Naive thymus-derived CD4-positive, alpha-beta T cell (primary cell): ENCODE data around the gene SLC6A18. TPM values are rescaled to one million over a fixed set of nuclear protein-coding genes. Genes with fewer than 3 reads are reported as not detected.
A peak's percentile ranks its signal among the peaks of the same experiment; 100 is the strongest.

Experiments used
- ATAC-seq: fragments of 150-1000 bp; cut with Tn5 transposase; 2 replicates; pipeline ENCODE4 v1.10.0; 2021; ENCODE audit warnings: mild to moderate bottlenecking, moderate library complexity
- CTCF ChIA-PET: fragments of 350-600 bp; sonication (Branson Sonifier 250); formaldehyde crosslinking; loops from one replicate; lab custom pipeline; 2021; ENCODE audit warnings: antibody characterized with exemption; lab: Charles Lee
- POLR2A ChIA-PET: fragments of 350-600 bp; sonication (Branson Sonifier 250); formaldehyde crosslinking; loops from one replicate; lab custom pipeline; 2021; ENCODE audit warnings: antibody characterized with exemption, inconsistent platforms; lab: Charles Lee
- DNase-seq, 9 donors: peaks; one replicate each; pipeline versions ENCODE4 v3.0.0 to v3.0.0-alpha.2; 2020 to 2022; ENCODE audit warnings: mixed read lengths in 1 of 9
- H3K27ac ChIP-seq: one replicate; pipeline ENCODE4 v1.7.0; 2013; ENCODE audit warnings: mild to moderate bottlenecking, low read depth, low read length, moderate library complexity
- H3K27me3 ChIP-seq, 2 donors: one replicate each; pipeline ENCODE4 v1.7.0; 2013; ENCODE audit warnings: low read length in 2 of 2, mild to moderate bottlenecking in 2 of 2, moderate library complexity in 2 of 2; ENCODE audit not compliant: control insufficient read depth in 2 of 2, insufficient read depth in 2 of 2
- H3K36me3 ChIP-seq, 3 experiments: 1 replicate in 2 of 3; 2 replicates in 1 of 3; pipeline ENCODE4 v1.7.0; 2013; ENCODE audit warnings: low read length in 3 of 3, mild to moderate bottlenecking in 3 of 3, moderate library complexity in 1 of 3; ENCODE audit not compliant: insufficient read depth in 3 of 3, control insufficient read depth in 2 of 3
- H3K4me1 ChIP-seq, 2 donors: one replicate each; pipeline ENCODE4 v1.7.0; 2013; ENCODE audit warnings: low read length in 2 of 2, mild to moderate bottlenecking in 2 of 2, moderate library complexity in 1 of 2; ENCODE audit not compliant: control insufficient read depth in 2 of 2, insufficient read depth in 2 of 2
- H3K4me3 ChIP-seq: 2 replicates; pipeline ENCODE4 v1.7.0; 2013; ENCODE audit warnings: mild to moderate bottlenecking, low read length
- H3K9me3 ChIP-seq, 3 experiments: 1 replicate in 2 of 3; 2 replicates in 1 of 3; pipeline ENCODE4 v1.7.0; 2013; ENCODE audit warnings: low read length in 3 of 3; ENCODE audit not compliant: control insufficient read depth in 2 of 3
- H3K27ac Mint-ChIP-seq, 9 donors: one replicate each; pipeline ENCODE4 v1.8.0; 2020 to 2022; ENCODE audit warnings: mixed read lengths in 9 of 9, mild to moderate bottlenecking in 8 of 9, moderate library complexity in 5 of 9, inconsistent platforms in 2 of 9
- H3K27me3 Mint-ChIP-seq, 5 donors: one replicate each; pipeline ENCODE4 v1.8.0; 2021 to 2022; ENCODE audit warnings: mixed read lengths in 5 of 5, mild to moderate bottlenecking in 1 of 5
- H3K36me3 Mint-ChIP-seq, 5 donors: one replicate each; pipeline ENCODE4 v1.8.0; 2020 to 2022; ENCODE audit warnings: mixed read lengths in 5 of 5, mild to moderate bottlenecking in 3 of 5, inconsistent platforms in 1 of 5
- H3K4me1 Mint-ChIP-seq, 7 donors: one replicate each; pipeline ENCODE4 v1.8.0; 2020 to 2022; ENCODE audit warnings: mixed read lengths in 7 of 7, mild to moderate bottlenecking in 3 of 7, inconsistent platforms in 1 of 7
- H3K4me3 Mint-ChIP-seq, 10 donors: one replicate each; pipeline ENCODE4 v1.8.0; 2020 to 2022; ENCODE audit warnings: mild to moderate bottlenecking in 10 of 10, mixed read lengths in 10 of 10, moderate library complexity in 6 of 10, inconsistent platforms in 2 of 10
- H3K9me3 Mint-ChIP-seq, 11 donors: one replicate each; pipeline ENCODE4 v1.8.0; 2020 to 2022; ENCODE audit warnings: mixed read lengths in 11 of 11, mild to moderate bottlenecking in 4 of 11, inconsistent platforms in 1 of 11, moderate library complexity in 1 of 11
- intact Hi-C, 2 donors: fragments of 100-400 bp; cut with micrococcal nuclease; formaldehyde crosslinking; loops; one replicate each; pipeline ENCODE4 v1.15.1; 2023
- polyA plus RNA-seq, 2 donors: library from polyadenylated mRNA; unstranded; fragments of 300-500 nt; fragmentation: Illumina TruSeq; gene quantifications; one replicate each; pipeline ENCODE4 v1.2.3, GENCODE V29; 2021
- total RNA-seq, 6 experiments: library from RNA in 5 of 6; stranded (reverse) in 5 of 6; gene quantifications; 1 replicate in 5 of 6; 2 replicates in 1 of 6; pipeline ENCODE4 v1.2.3 and lab custom pipeline; 2021 to 2026

The SLC6A18 gene
- total and polyA plus RNA-seq, 7 experiments from 2014 or later: not detected

DNA sequence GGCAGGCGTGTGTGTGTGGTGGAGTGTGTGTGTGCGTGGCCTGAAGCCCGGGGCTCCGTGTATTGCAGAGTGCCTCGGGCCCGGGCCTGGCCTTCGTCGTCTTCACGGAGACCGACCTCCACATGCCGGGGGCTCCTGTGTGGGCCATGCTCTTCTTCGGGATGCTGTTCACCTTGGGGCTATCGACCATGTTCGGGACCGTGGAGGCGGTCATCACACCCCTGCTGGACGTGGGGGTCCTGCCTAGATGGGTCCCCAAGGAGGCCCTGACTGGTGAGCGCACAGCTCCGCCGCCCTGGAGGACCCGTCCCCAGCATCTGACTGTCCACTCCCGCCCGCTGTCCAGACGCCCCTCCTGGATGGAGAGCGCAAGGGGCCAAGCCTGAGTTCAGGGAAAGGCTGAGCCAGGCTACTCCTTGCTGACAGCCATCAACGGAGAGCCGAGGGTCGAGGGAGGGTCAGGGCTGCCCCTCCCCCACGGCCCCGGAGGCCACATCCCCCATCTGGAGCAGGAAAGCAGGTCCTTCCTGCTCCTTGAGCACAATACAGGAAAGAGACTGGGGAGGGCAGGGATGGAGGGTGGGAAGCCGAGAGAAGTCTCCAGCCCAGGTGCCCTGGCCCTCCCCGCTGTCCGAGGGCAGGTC lies 18.4 kb downstream of the SLC6A18 start:
- Histone ChIP-seq H3K36me3 (no peaks in the 10 kb centered on the region), H3K4me3 (no peak overlapping the region), H3K4me1 (no peaks in the 10 kb centered on the region), H3K27me3 (peaks cover 0 to 2% of the 10 kb centered on the region in 2 donors), H3K9me3 (no peaks in the 10 kb centered on the region), H3K27ac (no peak overlapping the region)
- H3K4me1 Mint-ChIP-seq: no peaks in the 10 kb centered on the region
- intact Hi-C loops: no loop called here
- CTCF ChIA-PET: no interaction called here
- H3K27me3 Mint-ChIP-seq: peaks cover 0 to 10% (median 6%) of the 10 kb centered on the region in 5 donors
- peaks cover 0 to 2% (median 0%) of the 10 kb centered on the region in 11 donors for H3K9me3 Mint-ChIP-seq
- POLR2A ChIA-PET: no interaction called here
- H3K4me3 Mint-ChIP-seq: no peak overlapping the region
- DNase-seq (no peak), ATAC-seq (no peak)
- no peaks in the 10 kb centered on the region for H3K36me3 Mint-ChIP-seq
- H3K27ac Mint-ChIP-seq: no peak overlapping the region

DNA sequence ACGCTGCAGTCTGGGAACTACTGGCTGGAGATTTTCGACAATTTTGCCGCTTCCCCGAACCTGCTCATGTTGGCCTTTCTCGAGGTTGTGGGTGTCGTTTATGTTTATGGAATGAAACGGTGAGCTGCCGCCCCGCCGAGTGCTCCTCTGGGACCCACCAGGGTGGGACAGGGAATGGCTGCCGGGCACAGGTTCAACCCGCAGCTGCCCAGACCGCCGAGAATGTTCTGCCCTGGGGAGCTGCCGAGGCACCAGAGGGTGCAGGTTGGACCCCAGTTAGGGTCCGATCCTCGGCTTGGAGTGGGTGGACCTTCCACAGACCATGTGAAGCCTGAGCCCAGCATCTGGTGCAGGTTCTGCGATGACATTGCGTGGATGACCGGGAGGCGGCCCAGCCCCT lies 19.1 kb downstream of the SLC6A18 start:
- no peaks in the 10 kb centered on the region for H3K4me1 ChIP-seq
- Mint-ChIP-seq H3K27ac (no peak overlapping the region), H3K27me3 (peaks cover 0 to 10% (median 6%) of the 10 kb centered on the region in 5 donors), H3K9me3 (peaks cover 0 to 2% (median 0%) of the 10 kb centered on the region in 11 donors), H3K4me1 (no peaks in the 10 kb centered on the region), H3K36me3 (no peaks in the 10 kb centered on the region), H3K4me3 (no peak overlapping the region)
- peaks cover 0 to 2% of the 10 kb centered on the region in 2 donors for H3K27me3 ChIP-seq
- H3K4me3 ChIP-seq: no peak overlapping the region
- ATAC-seq (no peak), DNase-seq (no peak)
- no peak overlapping the region for H3K27ac ChIP-seq
- intact Hi-C loops: no loop called here
- ChIA-PET POLR2A (no interaction called here), CTCF (no interaction called here)
- H3K9me3 ChIP-seq: no peaks in the 10 kb centered on the region
- no peaks in the 10 kb centered on the region for H3K36me3 ChIP-seq

DNA sequence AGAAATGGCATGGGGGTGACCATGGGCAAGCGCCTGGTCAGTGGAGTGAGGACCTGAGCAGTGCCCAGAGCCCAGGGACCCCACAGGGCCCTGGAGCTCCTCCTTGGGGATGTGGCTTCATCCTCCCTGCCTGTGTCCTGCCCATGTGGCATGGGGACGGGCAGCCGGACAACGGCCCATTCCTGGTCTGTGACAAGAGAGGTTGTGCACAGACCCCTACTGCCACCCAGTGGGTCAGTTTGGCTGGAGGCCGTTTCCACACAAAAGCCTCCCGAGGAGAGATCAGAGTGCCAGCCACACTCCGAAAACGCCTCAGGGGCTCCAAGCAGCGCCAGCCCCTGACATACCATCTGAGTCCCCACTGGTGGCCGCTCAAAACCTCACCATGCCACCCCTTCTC lies 19.8 kb downstream of the SLC6A18 start:
- H3K4me1 ChIP-seq: no peaks in the 10 kb centered on the region
- peaks cover 0 to 2% (median 0%) of the 10 kb centered on the region in 11 donors for H3K9me3 Mint-ChIP-seq
- CTCF ChIA-PET: no interaction called here
- H3K9me3 ChIP-seq: no peaks in the 10 kb centered on the region
- ATAC-seq (no peak), DNase-seq (no peak)
- POLR2A ChIA-PET: no interaction called here
- peaks cover 0 to 10% (median 6%) of the 10 kb centered on the region in 5 donors for H3K27me3 Mint-ChIP-seq
- H3K27ac Mint-ChIP-seq: no peak overlapping the region
- no peaks in the 10 kb centered on the region for H3K4me1 Mint-ChIP-seq
- H3K4me3 Mint-ChIP-seq: no peak overlapping the region
- H3K4me3 ChIP-seq: no peak overlapping the region
- no peak overlapping the region for H3K27ac ChIP-seq
- peaks cover 0 to 2% of the 10 kb centered on the region in 2 donors for H3K27me3 ChIP-seq
- no peaks in the 10 kb centered on the region for H3K36me3 ChIP-seq
- intact Hi-C loops: no loop called here
- H3K36me3 Mint-ChIP-seq: no peaks in the 10 kb centered on the region

DNA sequence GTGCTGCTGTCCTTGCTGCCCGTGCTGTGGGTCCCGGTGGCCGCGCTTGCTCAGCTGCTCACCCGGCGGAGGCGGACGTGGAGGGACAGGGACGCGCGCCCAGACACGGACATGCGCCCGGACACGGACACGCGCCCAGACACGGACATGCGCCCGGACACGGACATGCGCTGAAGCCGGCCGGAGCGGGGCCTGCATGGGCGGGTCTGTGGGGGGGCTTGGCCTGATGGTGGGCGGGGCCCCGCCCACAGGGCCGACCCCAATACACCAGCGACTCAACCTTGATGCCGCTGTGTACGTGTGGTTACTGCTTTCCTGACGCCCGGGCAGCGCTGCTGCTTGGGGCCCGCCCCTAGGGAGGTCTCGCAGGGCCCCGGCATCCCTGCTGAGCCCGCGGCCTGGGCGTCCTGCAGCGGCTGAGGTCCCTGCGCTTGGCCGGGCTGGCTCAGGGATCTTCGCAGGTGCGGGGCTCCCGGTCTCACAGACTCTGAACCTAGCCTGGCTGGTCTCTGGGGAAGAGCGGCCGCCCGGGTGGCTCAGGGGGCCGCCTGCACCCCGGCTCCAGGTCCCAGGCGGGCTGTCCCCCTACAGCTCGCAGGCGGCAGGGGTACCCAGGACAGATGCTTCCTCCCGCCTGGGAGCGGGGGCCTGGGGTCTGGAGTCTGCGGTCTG lies 20.9 kb downstream of the SLC6A18 start:
- H3K4me3 Mint-ChIP-seq: no peak overlapping the region
- H3K36me3 Mint-ChIP-seq: no peaks in the 10 kb centered on the region
- POLR2A ChIA-PET: no interaction called here
- H3K9me3 Mint-ChIP-seq: peaks cover 0 to 2% (median 0%) of the 10 kb centered on the region in 11 donors
- Histone ChIP-seq H3K4me1 (no peaks in the 10 kb centered on the region), H3K4me3 (no peak overlapping the region), H3K27me3 (peaks cover 0 to 2% of the 10 kb centered on the region in 2 donors), H3K9me3 (no peaks in the 10 kb centered on the region), H3K36me3 (no peaks in the 10 kb centered on the region), H3K27ac (no peak overlapping the region)
- intact Hi-C loops: no loop called here
- H3K27me3 Mint-ChIP-seq: peaks cover 0 to 9% (median 6%) of the 10 kb centered on the region in 5 donors
- ATAC-seq (no peak), DNase-seq (no peak)
- H3K27ac Mint-ChIP-seq: no peak overlapping the region
- H3K4me1 Mint-ChIP-seq: no peaks in the 10 kb centered on the region
- CTCF ChIA-PET: no interaction called here

DNA sequence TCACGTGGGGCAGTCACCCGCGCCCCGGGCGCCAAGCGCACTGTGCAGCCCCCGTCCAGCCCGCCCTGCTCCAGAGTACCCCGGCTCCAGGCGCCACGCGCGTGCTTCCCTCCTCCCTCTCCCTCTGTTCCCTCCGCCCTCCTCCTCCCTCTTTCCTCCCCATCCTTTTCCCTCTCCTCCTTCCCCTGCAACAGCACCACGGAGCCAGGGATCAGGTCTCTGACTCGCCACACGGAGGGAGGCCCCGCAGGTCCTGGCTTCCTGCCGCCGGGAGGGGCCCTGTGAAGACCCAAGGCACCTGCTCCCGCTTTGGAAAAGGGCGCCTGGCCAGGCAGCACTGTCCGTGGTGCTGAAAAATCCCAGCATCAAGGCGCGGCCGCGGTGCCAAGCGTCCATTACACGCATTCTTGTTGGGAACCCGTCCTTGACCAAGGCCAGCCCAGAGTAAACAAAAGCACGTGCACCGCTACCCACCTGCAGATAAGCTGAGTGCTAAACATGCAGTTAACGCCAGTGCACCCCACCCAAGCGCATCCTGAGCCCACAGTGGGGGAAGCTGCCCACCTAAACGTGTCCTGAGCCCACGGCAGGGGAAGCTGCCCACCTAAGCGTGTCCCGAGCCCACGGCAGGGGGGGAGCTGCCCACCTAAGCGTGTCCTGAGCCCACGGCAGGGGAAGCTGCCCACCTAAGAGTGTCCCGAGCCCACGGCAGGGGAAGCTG lies 21.7 kb downstream of the SLC6A18 start:
- Histone ChIP-seq H3K9me3 (no peaks in the 10 kb centered on the region), H3K36me3 (no peaks in the 10 kb centered on the region), H3K27me3 (peaks cover 0 to 2% of the 10 kb centered on the region in 2 donors), H3K4me3 (no peak overlapping the region), H3K27ac (no peak overlapping the region), H3K4me1 (no peaks in the 10 kb centered on the region)
- CTCF ChIA-PET: no interaction called here
- DNase-seq: peak in 4 of 9 donors; percentile 11 to 23 (median 16)
- peaks cover 0 to 9% (median 6%) of the 10 kb centered on the region in 5 donors for H3K27me3 Mint-ChIP-seq
- intact Hi-C loops: no loop called here
- no peaks in the 10 kb centered on the region for H3K36me3 Mint-ChIP-seq
- no peak overlapping the region for H3K27ac Mint-ChIP-seq
- ATAC-seq: no peak
- no peaks in the 10 kb centered on the region for H3K4me1 Mint-ChIP-seq
- no peak overlapping the region for H3K4me3 Mint-ChIP-seq
- H3K9me3 Mint-ChIP-seq: peaks cover 0 to 2% (median 0%) of the 10 kb centered on the region in 11 donors
- POLR2A ChIA-PET: no interaction called here

DNA sequence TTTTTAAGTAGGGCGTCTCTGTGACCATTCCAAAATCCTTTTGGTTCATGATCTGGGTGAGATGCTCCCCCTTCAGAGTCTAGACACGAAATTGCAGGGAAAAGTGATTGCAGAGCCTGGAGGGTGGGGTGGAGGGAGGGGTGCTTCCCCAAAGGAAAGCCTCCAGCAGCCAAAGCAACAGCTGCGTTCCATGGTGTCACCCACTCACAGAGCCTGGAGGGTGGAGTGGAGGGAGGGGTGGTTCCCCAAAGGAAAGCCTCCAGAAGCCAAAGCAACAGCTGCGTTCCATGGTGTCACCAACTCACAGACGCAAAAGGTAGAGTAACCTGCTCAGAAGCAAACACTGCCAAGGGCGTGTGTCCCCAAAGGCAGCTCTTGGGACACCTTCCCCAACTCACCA lies 22.6 kb downstream of the SLC6A18 start:
- ATAC-seq: no peak
- no peaks in the 10 kb centered on the region for H3K36me3 ChIP-seq
- Mint-ChIP-seq H3K27me3 (peaks cover 0 to 9% (median 6%) of the 10 kb centered on the region in 5 donors), H3K4me1 (peaks cover 0 to 4% (median 0%) of the 10 kb centered on the region in 7 donors), H3K36me3 (no peaks in the 10 kb centered on the region), H3K27ac (no peak overlapping the region), H3K4me3 (no peak overlapping the region), H3K9me3 (peaks cover 0 to 2% (median 0%) of the 10 kb centered on the region in 11 donors)
- ChIA-PET CTCF (no interaction called here), POLR2A (no interaction called here)
- H3K4me1 ChIP-seq: no peaks in the 10 kb centered on the region
- no peak for DNase-seq
- no peaks in the 10 kb centered on the region for H3K9me3 ChIP-seq
- H3K27ac ChIP-seq: no peak overlapping the region
- peaks cover 0 to 2% of the 10 kb centered on the region in 2 donors for H3K27me3 ChIP-seq
- intact Hi-C loops: no loop called here
- no peak overlapping the region for H3K4me3 ChIP-seq
